ENCODE results near the gene WDR82.

DNA sequence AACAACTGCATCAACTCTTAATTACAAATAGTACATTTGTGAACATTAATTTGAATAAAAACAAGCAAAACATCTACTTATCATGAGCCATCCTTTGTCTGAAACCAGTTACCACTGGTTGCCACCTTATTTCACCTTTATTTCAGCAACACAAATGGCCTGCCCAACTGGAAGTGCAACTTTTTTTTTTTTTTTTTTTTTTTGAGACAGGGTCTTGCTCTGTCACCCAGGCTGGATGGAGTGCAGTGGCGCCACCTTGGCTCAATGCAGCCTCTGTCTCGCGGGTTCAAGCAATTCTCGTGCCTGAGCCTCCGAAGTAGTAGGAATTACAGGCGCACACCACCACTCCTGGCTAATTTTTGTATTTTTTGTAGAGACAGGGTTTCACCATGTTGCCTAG is 13.1 kb downstream of the WDR82 start:
- TF ChIP-seq, protein P1, sequence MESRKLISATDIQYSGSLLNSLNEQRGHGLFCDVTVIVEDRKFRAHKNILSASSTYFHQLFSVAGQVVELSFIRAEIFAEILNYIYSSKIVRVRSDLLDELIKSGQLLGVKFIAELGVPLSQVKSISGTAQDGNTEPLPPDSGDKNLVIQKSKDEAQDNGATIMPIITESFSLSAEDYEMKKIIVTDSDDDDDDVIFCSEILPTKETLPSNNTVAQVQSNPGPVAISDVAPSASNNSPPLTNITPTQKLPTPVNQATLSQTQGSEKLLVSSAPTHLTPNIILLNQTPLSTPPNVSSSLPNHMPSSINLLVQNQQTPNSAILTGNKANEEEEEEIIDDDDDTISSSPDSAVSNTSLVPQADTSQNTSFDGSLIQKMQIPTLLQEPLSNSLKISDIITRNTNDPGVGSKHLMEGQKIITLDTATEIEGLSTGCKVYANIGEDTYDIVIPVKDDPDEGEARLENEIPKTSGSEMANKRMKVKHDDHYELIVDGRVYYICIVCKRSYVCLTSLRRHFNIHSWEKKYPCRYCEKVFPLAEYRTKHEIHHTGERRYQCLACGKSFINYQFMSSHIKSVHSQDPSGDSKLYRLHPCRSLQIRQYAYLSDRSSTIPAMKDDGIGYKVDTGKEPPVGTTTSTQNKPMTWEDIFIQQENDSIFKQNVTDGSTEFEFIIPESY (IDR thresholded peaks at IDR 0.05), result peak; percentile 36; the same call in 1 of the 2 replicates
- TF ChIP-seq, protein P2, sequence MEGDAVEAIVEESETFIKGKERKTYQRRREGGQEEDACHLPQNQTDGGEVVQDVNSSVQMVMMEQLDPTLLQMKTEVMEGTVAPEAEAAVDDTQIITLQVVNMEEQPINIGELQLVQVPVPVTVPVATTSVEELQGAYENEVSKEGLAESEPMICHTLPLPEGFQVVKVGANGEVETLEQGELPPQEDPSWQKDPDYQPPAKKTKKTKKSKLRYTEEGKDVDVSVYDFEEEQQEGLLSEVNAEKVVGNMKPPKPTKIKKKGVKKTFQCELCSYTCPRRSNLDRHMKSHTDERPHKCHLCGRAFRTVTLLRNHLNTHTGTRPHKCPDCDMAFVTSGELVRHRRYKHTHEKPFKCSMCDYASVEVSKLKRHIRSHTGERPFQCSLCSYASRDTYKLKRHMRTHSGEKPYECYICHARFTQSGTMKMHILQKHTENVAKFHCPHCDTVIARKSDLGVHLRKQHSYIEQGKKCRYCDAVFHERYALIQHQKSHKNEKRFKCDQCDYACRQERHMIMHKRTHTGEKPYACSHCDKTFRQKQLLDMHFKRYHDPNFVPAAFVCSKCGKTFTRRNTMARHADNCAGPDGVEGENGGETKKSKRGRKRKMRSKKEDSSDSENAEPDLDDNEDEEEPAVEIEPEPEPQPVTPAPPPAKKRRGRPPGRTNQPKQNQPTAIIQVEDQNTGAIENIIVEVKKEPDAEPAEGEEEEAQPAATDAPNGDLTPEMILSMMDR (IDR thresholded peaks at IDR 0.05 in 2 of 3, conservative IDR thresholded peaks at IDR 0.05 in 1 of 3; ENCODE audit: control insufficient read depth in 2 of 3, extremely low read depth in 1 of 3, insufficient read depth in 1 of 3, low read depth in 3 of 3, low read length in 3 of 3), result no peak
- TF ChIP-seq, protein P3, sequence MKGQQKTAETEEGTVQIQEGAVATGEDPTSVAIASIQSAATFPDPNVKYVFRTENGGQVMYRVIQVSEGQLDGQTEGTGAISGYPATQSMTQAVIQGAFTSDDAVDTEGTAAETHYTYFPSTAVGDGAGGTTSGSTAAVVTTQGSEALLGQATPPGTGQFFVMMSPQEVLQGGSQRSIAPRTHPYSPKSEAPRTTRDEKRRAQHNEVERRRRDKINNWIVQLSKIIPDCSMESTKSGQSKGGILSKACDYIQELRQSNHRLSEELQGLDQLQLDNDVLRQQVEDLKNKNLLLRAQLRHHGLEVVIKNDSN (IDR thresholded peaks at IDR 0.05; ENCODE audit: borderline replicate concordance, extremely low read length, insufficient read depth, low read depth, low read length), result no peak
